CD14-positive monocyte (primary cell): ENCODE data around the gene STKLD1. TPM values are rescaled to one million over a fixed set of nuclear protein-coding genes. Genes with fewer than 3 reads are reported as not detected.

ENCODE experiments used
- DNase-seq, 3 donors: peaks; one replicate each; pipeline ENCODE4 v3.0.0-alpha.2; 2011 to 2022
- H2AFZ ChIP-seq: 2 replicates; pipeline ENCODE4 v1.6.0; 2012; ENCODE audit warnings: mild to moderate bottlenecking, low read depth, low read length, inconsistent platforms; ENCODE audit not compliant: insufficient read depth, poor library complexity, severe bottlenecking
- H3K27ac ChIP-seq, 2 donors: 1 replicate in 1 of 2; 2 replicates in 1 of 2; pipeline ENCODE4 v1.5.1; 2012 to 2013; ENCODE audit warnings: low read length in 2 of 2, control low read depth in 1 of 2, inconsistent platforms in 1 of 2, low read depth in 1 of 2, mild to moderate bottlenecking in 1 of 2
- H3K27me3 ChIP-seq, 2 donors: one replicate each; pipeline versions ENCODE4 v1.6.0 to v1.6.1; 2011 to 2013; ENCODE audit warnings: low read length in 2 of 2; ENCODE audit not compliant: control insufficient read depth in 2 of 2, insufficient read depth in 2 of 2
- H3K36me3 ChIP-seq, 2 donors: replicated peaks in 1 of 2; 1 replicate in 1 of 2; 2 replicates in 1 of 2; pipeline versions ENCODE4 v1.5.1 to v1.6.1; 2012 to 2013; ENCODE audit warnings: low read length in 2 of 2, control low read depth in 1 of 2, inconsistent platforms in 1 of 2, mild to moderate bottlenecking in 1 of 2; ENCODE audit not compliant: insufficient read depth in 2 of 2, control insufficient read depth in 1 of 2
- H3K4me1 ChIP-seq, 2 donors: 1 replicate in 1 of 2; 2 replicates in 1 of 2; pipeline versions ENCODE4 v1.5.1 to v1.6.1; 2012 to 2013; ENCODE audit warnings: low read length in 2 of 2, control low read depth in 1 of 2, inconsistent platforms in 1 of 2, mild to moderate bottlenecking in 1 of 2, moderate library complexity in 1 of 2; ENCODE audit not compliant: insufficient read depth in 2 of 2, control insufficient read depth in 1 of 2
- H3K4me2 ChIP-seq: replicated peaks from 2 replicates; pipeline ENCODE3; 2012; ENCODE audit warnings: low read length, moderate library complexity, mild to moderate bottlenecking; ENCODE audit not compliant: poor library complexity, severe bottlenecking; ENCODE audit errors: extremely low read depth
- H3K4me3 ChIP-seq, 3 experiments: fragments of 200-600 bp in 1 of 3; sonication (generic) in 1 of 3; replicated peaks in 1 of 3; 1 replicate in 2 of 3; 2 replicates in 1 of 3; pipeline ENCODE4 v1.5.1; 2011 to 2013; ENCODE audit warnings: low read length in 3 of 3, mild to moderate bottlenecking in 3 of 3, control low read depth in 2 of 3, low read depth in 2 of 3, inconsistent platforms in 1 of 3, moderate library complexity in 1 of 3
- H3K79me2 ChIP-seq: 2 replicates; pipeline ENCODE4 v1.6.0; 2012; ENCODE audit warnings: mild to moderate bottlenecking, control low read depth, inconsistent platforms, low read length, moderate library complexity; ENCODE audit not compliant: insufficient read depth
- H3K9ac ChIP-seq: 2 replicates; pipeline ENCODE4 v1.6.0; 2017; ENCODE audit warnings: low read length, mild to moderate bottlenecking; ENCODE audit not compliant: insufficient read depth, poor library complexity, severe bottlenecking
- H3K9me3 ChIP-seq, 2 donors: replicated peaks in 1 of 2; 1 replicate in 1 of 2; 2 replicates in 1 of 2; pipeline versions ENCODE4 v1.5.1 to v1.6.1; 2012 to 2013; ENCODE audit warnings: low read length in 2 of 2, control low read depth in 1 of 2; ENCODE audit not compliant: control insufficient read depth in 1 of 2, insufficient read depth in 1 of 2
- H4K20me1 ChIP-seq: 2 replicates; pipeline ENCODE4 v1.6.0; 2012; ENCODE audit warnings: mild to moderate bottlenecking, low read length, control low read depth, moderate library complexity; ENCODE audit not compliant: insufficient read depth
- H3K27ac Mint-ChIP-seq, 7 donors: one replicate each; pipeline ENCODE4 v1.8.0; 2020; ENCODE audit warnings: mild to moderate bottlenecking in 7 of 7, mixed read lengths in 7 of 7, moderate library complexity in 6 of 7, inconsistent platforms in 2 of 7
- H3K27me3 Mint-ChIP-seq, 3 donors: one replicate each; pipeline ENCODE4 v1.8.0; 2021 to 2022; ENCODE audit warnings: low read depth in 3 of 3, mild to moderate bottlenecking in 3 of 3, mixed read lengths in 3 of 3, moderate library complexity in 3 of 3, inconsistent platforms in 1 of 3
- H3K36me3 Mint-ChIP-seq, 2 donors: one replicate each; pipeline ENCODE4 v1.8.0; 2020; ENCODE audit warnings: mixed read lengths in 2 of 2, inconsistent platforms in 1 of 2, mild to moderate bottlenecking in 1 of 2
- H3K4me1 Mint-ChIP-seq: one replicate; pipeline ENCODE4 v1.8.0; 2020; ENCODE audit warnings: mild to moderate bottlenecking, mixed read lengths
- H3K4me3 Mint-ChIP-seq, 2 donors: one replicate each; pipeline ENCODE4 v1.8.0; 2020; ENCODE audit warnings: mild to moderate bottlenecking in 2 of 2, mixed read lengths in 2 of 2, moderate library complexity in 1 of 2
- H3K9me3 Mint-ChIP-seq, 7 donors: one replicate each; pipeline ENCODE4 v1.8.0; 2020 to 2022; ENCODE audit warnings: mixed read lengths in 7 of 7, mild to moderate bottlenecking in 6 of 7, moderate library complexity in 6 of 7, inconsistent platforms in 2 of 7
- WGBS: methylation state at CpG from one replicate; pipeline ENCODE4 v1.1.5; 2013; ENCODE audit warnings: missing lambda C conversion rate; ENCODE audit not compliant: insufficient coverage; 5-methylcytosine and 5-hydroxymethylcytosine counted together
- intact Hi-C, 2 donors: fragments of 100-400 bp; cut with micrococcal nuclease; formaldehyde crosslinking; loops; one replicate each; pipeline versions ENCODE4 v1.15.0 to v1.15.1; 2023
- polyA plus RNA-seq, 3 donors: library from polyadenylated mRNA; depleted of rRNA in 1 of 3; unstranded in 2 of 3; stranded (reverse) in 1 of 3; fragments of 300-500 nt in 2 of 3; fragments of >200 nt in 1 of 3; fragmentation: Illumina TruSeq in 2 of 3; gene quantifications; 1 replicate in 2 of 3; 2 replicates in 1 of 3; pipeline ENCODE4 v1.2.3, GENCODE V29; 2012 to 2021
- TF ChIP-seq, protein P1 (sequence below): fragments of 200-600 bp; IDR thresholded peaks from one replicate; pipeline ENCODE4 v1.8.0; 2022; ENCODE audit warnings: antibody characterized with exemption, mild to moderate bottlenecking

STKLD1 gene
- polyA plus RNA-seq, 3 donors, result 0.27 TPM; not detected in 2

DNA sequence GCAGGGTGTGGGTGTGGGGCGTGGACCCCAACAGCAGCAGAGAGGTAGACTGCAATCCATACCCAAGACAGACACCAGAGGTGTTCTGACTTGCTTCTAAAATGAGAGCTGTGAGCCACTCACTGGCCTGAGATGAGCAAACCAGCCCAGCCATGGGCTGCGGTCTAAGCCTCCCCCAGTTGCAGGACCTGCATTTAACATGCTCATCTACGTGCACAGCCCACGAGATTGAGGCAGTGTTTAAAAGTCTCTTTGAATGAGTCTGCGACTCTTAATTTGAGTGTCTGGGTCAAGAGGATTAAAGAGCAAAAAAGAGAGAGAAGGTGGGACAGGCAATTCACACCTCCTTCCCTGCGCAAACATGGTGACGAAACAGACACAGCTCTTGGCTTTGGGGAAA, 6.2 kb upstream of the STKLD1 start:
- Histone ChIP-seq H4K20me1 (peaks cover 99% of the 10 kb centered on the region), H3K27ac (peak overlapping the region in 1 of 2 donors; percentile 58), H3K4me2 (no peak overlapping the region), H3K4me3 (no peak overlapping the region), H3K9me3 (no peaks in the 10 kb centered on the region), H3K79me2 (peaks cover 100% of the 10 kb centered on the region), H3K4me1 (peaks cover 12 to 37% of the 10 kb centered on the region in 2 donors), H2AFZ (no peak overlapping the region), H3K36me3 (peaks cover 62 to 76% of the 10 kb centered on the region in 2 donors), H3K27me3 (no peaks in the 10 kb centered on the region), H3K9ac (no peak overlapping the region)
- TF ChIP-seq, protein P1, sequence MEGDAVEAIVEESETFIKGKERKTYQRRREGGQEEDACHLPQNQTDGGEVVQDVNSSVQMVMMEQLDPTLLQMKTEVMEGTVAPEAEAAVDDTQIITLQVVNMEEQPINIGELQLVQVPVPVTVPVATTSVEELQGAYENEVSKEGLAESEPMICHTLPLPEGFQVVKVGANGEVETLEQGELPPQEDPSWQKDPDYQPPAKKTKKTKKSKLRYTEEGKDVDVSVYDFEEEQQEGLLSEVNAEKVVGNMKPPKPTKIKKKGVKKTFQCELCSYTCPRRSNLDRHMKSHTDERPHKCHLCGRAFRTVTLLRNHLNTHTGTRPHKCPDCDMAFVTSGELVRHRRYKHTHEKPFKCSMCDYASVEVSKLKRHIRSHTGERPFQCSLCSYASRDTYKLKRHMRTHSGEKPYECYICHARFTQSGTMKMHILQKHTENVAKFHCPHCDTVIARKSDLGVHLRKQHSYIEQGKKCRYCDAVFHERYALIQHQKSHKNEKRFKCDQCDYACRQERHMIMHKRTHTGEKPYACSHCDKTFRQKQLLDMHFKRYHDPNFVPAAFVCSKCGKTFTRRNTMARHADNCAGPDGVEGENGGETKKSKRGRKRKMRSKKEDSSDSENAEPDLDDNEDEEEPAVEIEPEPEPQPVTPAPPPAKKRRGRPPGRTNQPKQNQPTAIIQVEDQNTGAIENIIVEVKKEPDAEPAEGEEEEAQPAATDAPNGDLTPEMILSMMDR, result no peak
- peak overlapping the region in 3 of 7 donors; percentile 44 to 72 (median 60) for H3K27ac Mint-ChIP-seq
- no peak for DNase-seq
- intact Hi-C loops, result loop anchor here in 1 of 2 donors (10.0 kb wide), 1 partner anchor 335 kb away; the partner anchor contains the start of gene GTF3C5
- H3K9me3 Mint-ChIP-seq, result no peaks in the 10 kb centered on the region
- no peak overlapping the region for H3K4me3 Mint-ChIP-seq
- no peaks in the 10 kb centered on the region for H3K27me3 Mint-ChIP-seq
- H3K4me1 Mint-ChIP-seq, result peaks cover 52% of the 10 kb centered on the region
- H3K36me3 Mint-ChIP-seq, result peaks cover 56 to 77% of the 10 kb centered on the region in 2 donors
- 92% methylated on average over 2 of the region's 7 CpGs for WGBS

DNA sequence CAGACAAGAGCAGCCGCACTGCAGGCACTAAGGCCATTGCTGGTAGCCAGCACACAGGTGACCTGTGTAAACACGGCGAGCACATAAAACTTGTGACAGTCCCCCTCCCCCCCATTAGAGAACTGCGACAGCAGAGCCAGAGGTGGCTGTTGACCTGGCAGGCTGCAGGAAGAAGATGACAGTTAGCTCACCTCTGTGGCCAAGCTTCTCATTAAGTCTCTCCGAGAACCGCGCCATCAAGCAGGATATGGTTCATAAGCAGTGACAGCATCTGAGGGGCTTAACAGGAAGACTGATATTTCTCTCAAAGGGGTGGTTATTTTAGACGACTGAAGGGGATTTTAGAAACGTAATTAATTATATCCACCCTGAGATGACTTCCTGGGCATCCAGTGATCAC, 5.5 kb upstream of the STKLD1 start:
- Histone ChIP-seq H3K27me3 (no peaks in the 10 kb centered on the region), H3K27ac (peak overlapping the region in 1 of 2 donors; percentile 59), H2AFZ (no peak overlapping the region), H3K4me3 (no peak overlapping the region), H3K4me2 (no peak overlapping the region), H3K4me1 (peaks cover 15 to 42% of the 10 kb centered on the region in 2 donors), H3K9me3 (no peaks in the 10 kb centered on the region), H3K9ac (peak overlapping the region; percentile 29), H3K36me3 (peaks cover 54 to 69% of the 10 kb centered on the region in 2 donors), H3K79me2 (peaks cover 100% of the 10 kb centered on the region), H4K20me1 (peaks cover 97% of the 10 kb centered on the region)
- WGBS, result 80% methylated on average over 1 of the region's 9 CpGs
- H3K9me3 Mint-ChIP-seq, result no peaks in the 10 kb centered on the region
- H3K36me3 Mint-ChIP-seq, result peaks cover 50 to 70% of the 10 kb centered on the region in 2 donors
- peak overlapping the region in 3 of 7 donors; percentile 18 to 89 (median 47) for H3K27ac Mint-ChIP-seq
- peaks cover 54% of the 10 kb centered on the region for H3K4me1 Mint-ChIP-seq
- TF ChIP-seq, protein P1, result no peak
- no peaks in the 10 kb centered on the region for H3K27me3 Mint-ChIP-seq
- no peak overlapping the region for H3K4me3 Mint-ChIP-seq
- no peak for DNase-seq
- intact Hi-C loops, result loop anchor here in 1 of 2 donors (10.0 kb wide), 1 partner anchor 336 kb away; the partner anchor contains the start of gene GTF3C5
